T-helper 22 cell (primary cell): Measurements from ENCODE around the gene PPM1E.
"Not testable (repeated sequence)": the region's sequence is repeated elsewhere in the genome, so short reads cannot be mapped to it uniquely, and the experiment has no call there.

Experiments
- DNase-seq: peaks from one replicate; pipeline ENCODE4 v3.0.0-alpha.2; 2020; ENCODE audit warnings: low read depth

PPM1E gene

DNA sequence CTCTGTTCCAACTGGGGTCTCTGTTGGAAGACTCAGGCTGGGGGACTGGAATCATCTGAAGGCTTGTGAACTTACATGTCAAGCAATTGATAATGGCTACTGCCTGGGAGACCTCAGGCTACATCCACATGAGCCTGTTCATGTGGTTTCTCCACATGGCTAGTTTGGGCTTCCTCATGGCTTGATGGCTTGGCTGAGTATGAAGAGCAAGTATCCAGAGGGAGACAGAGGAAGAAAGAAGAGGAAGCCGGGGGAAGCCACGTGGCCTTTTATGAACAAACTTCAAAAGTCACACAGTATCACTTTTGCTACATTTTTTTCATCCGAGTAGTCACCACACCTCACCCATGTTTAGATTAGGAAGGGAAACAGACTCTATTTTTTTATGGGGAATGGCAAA, 192.2 kb downstream of the PPM1E start:
- no peak for DNase-seq

DNA sequence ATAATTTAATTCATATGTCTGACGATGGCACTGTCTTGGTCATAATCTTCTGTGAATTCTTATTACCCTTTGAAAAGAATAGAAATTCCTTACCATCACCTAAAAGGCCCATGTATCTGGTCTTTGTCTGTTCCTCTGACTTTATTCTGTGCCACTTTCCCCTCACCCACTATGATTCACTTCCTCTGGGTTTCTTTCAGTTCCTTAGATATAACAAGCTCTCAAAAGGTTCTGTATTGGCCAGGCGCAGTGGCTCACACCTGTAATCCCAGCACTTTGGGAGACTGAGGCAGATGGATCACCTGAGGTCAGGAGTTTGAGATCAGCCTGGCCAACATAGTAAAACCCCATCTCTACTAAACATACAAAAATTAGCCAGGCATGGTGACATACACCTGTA, 198.7 kb downstream of the PPM1E start:
- DNase-seq, result not testable (repeated sequence)

DNA sequence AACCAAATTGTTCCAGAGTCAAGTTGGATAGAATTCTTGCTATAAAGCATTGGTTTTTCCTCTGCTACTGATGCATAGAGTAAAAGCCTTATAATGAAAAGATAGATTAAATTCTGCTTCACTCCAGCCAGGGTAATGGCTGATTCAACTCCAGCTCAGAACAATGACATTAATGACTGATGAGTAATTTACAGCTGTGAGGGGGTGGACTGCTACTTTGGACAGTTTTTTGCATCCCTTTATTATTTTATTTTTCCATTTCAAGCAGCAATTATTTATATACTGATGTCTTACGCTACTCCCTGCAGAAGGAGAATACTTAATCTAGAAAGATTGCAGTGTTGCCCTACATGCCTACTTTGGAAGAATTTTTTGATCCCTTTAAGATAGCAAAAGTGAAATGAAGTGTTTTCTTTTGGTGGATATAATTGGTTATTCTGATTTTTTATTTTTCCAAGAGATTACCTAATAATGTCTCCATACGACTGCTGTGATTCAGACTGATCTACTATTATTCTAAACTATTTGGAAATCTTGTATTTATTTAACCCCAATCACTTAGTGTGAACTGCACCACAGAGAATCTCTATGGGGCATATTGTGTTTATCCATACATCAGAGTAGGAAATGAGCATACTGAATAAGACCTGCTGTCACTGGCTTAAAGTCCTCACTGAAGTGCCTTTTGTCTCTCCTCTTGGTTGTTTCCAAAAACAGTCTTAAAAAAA, 201.5 kb downstream of the PPM1E start:
- no peak for DNase-seq

DNA sequence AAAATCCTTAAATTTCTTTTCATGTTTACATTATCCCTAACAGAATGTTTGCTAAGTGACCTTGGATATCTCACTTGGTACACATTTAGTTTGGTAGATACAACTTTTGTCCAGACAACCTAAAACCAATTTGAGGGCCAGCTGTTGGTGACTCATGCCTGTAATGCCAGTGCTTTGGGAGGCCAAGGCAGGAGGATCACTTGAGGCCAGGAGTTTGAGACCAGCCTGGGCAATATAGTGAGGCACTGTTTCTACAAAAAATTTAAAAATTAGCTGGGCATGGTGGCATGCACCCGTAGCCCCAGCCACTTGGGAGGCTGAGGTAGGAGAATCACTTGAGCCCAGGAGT, 202.0 kb downstream of the PPM1E start:
- DNase-seq, result not testable (repeated sequence)

DNA sequence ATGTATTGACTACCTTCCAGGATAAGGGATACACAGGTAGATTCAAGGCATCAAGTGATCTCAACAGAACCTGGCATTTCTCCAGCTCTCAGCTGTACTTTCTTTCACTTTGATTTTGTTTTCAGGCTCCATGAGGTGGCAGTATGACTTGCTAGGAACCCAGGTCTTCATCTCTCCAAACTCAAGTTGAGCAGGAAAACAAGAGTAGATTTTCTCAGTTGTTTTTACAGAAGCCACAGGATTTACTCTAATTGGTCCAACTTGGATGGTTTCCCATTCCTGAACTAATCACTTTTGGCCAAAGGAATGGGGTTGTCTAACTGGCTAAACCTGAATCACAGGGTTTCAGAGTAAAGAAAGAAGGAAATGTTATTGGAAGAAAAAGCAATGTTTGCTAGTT, 204.4 kb downstream of the PPM1E start:
- no peak for DNase-seq

DNA sequence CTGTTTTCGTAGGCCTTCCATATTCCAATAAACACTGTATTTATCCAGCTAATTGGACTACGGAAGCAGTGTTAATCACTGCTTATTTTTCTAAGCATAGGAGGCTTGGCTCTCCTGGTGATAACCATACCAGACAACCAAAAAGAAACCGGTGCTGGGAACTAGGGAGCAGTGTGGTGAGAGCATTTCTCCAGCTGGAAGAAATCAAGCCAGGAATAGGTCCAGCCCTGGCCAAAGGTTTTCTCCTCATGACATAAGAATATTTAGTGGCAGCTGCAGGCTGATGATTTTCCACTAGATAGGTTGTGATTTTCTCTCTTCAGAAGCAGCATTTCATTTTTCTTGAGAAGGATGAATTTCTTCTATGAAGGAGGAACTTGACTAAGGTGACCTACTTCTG, 209.6 kb downstream of the PPM1E start:
- DNase-seq, result no peak

DNA sequence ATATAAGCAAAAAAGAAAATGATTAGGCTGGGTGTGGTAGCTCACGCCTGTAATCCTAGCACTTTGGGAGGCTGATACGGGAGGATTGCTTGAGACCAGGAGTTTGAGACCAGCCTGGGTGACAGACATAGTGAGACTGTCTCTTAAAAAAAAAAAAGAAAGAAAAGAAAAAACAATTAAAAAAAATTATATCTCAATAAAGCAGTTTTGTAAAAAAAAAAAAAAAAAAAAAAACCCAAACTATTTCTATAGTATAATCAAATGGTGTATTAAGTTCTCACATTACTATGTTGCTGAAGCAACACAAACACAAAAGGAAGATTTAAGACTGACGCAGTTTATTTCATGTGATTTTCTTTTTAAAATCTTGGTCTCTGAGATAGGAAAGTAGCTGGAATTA, 210.6 kb downstream of the PPM1E start:
- no peak for DNase-seq

DNA sequence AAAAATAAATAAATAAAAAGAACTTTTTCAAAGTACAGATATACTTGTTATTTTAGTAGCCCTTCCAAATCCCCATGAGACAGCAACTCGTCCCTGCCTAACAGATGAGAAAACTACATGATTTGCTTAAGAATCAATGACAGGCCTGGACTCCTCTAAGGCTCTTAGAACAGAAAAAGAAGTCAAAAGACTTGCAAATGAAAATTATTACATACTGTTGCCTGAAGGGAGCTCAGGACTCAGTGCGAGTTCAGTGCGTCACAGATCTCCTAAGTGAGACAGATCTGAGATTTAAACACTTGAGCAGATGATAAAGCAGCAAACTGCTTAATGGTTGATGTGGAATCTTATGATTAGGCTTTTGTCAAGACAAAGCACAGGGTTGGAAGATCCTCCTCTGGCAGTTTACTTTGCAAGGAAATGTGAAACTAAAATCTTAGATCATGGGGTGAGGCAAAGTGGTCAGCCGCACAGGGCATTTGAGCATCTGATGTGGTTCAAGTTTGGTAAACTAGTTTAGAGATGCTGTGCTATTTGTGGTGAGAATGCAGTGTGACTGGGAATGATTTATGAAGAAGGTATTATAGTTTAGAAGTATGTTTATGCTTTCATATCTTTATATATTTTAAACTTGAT, 212.9 kb downstream of the PPM1E start:
- no peak for DNase-seq

DNA sequence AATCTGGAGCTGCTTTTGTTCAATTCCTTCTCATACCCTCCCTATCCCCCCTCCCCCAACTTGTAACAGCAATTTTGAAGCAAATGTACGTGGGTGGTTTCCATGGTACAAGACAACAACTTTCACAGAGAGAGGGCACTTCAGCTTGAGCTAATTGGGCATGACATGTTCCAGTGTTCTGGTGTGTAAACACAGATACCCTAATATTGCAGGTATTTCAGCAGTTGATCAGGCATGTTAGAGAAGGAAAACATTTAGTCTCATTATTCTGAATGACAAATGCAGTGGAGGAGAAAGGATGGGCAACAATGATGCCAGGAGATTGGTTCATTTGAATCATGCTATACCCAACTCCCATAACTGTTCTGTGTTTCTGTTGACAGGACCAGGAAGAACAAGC, 213.5 kb downstream of the PPM1E start:
- no peak for DNase-seq

DNA sequence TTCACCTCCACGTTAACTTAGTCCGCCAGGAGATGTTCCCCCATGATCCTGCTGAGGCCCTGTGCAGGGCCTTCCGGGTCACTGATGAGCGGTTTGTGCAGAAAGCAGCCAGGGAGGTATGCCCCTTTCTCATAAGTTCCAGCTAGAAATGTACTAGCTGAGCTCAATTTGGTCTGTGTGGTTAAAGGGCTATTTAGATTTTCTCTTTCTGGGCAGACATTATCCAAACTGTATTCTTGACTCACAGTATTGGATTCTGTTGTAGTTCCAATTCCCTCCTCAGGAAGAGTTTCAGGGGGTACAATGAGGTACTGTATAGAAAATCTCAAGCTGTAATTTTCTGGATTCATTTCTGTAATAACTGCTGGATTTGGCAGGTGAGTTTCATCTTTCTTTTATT, 214.0 kb downstream of the PPM1E start:
- no peak for DNase-seq

DNA sequence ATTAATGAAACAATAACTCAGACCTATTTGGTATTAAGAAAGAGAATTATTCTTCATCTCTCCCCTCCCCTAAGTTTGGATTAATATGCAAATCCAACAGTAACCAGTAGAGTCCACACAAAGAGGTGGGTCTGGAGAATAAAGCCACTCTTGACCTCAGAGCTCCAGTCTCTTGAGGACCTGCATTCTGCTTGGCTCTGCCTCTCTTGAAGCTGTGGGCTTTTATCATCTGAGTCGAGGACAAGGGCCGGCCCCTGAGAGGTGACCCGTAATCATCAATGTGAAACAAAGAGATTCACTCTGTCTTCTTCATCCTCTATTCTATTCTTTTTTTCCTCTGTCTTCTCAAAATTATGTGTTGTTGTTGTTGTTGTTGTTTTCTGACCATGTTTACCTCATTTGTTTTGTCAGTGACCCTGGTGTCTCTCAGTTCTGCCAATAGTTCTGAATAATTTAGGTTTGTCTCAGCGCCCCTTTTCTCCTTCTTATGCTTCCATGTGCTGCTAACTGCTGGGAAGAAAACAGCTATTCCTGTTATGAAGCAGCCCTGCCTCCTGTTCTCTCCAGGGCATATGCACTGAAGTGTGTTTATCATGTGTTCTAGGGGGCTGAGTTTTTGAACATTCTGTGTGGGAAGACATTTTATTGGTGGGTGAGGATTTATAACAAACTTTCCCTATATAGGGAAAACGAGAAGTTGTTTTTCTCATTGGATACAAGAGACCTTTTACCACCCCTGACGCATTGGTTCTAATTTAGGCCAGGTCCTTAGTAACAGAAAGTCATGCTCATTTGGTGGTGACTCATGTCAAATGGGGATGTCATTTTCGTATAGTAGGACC, 215.2 kb downstream of the PPM1E start:
- no peak for DNase-seq

DNA sequence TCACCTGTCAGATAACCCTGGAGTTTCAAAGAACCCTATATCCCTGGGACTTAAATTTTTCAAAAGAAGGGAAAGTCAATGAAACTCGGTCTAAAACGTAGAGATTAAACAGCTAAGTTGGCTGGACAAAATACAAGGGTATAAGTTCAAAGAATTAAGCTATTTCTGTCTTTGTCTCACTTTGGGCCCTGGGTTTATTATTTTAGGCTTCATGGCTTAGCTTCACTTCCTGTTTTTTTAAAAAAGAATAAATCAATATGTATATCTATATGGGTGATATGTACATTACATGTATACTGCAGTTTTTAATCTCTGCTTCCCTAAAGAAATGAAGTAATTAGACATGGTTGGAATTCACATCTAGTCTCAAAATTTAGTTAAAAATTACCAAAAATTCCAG, 218.7 kb downstream of the PPM1E start:
- no peak for DNase-seq

DNA sequence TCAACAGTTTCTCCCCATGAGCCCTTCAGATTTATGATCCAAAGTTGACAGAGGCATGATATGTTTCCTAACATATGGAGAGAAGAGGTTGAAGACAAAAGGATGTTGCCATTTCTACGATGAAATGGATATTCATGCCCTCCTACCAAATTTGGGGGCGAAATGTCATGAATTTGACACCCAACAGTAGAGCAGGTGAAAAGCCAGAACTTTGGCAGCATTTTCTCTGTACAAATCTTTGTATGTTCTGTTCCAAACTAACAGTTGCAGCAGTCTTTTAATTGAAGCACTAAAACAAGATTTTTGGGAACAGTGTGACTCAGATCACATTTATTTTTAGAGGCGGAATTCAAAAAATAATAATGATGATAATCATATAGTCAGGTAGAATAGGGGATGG, 220.9 kb downstream of the PPM1E start:
- no peak for DNase-seq

DNA sequence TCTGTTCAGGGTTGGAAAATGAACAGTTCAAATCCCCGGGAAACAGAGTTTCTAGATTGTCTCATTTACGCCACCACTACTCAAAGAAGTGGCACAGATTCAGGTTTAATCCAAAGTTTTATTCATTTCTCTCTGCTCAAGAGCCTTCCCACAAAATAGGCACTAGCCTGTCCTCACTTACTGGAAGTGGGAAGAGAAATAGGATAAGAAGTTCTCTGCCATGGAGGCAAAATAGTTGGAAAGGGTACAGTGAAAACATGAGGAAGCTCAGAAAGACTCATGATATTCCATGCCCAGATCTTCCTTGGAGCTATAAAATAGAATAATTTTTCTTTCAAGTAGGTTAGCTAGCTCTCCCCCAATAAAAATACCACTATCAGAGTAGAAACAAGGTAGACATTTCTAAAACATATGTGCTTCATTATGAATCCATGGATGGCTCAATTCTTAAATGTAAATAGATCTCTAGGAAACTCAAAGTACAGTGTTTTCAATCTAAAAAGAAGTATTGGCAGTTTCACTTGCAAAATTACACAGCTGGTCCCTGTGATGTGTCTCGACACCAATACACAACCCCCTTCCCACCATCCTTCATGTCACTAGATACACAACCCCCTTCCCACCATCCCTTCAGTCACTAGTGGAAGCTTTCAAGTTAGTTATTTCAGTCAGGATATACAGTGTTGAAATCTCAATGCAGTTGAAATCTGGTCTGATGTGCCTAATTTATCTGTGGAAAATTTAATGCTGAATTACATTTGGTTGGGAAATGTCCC, 225.2 kb downstream of the PPM1E start:
- no peak for DNase-seq

DNA sequence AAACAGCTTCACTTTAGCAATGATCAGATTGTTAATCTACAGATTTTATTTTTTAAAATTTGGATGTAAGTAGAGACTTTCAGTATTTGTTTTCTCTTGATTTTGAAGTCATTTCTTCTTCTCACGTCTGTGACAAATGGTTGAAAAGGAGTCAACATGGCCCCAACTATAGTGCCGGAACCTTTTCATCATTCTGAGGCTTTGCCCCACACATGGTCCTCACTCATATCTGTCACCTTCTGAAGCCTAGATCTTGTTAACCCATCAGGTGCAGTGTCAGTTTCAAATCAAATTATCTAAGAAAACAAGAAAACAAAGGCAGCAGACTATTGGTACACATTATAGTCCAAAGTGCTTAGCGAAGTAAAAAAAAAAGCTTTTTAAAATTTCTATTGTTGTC, 227.0 kb downstream of the PPM1E start:
- no peak for DNase-seq

DNA sequence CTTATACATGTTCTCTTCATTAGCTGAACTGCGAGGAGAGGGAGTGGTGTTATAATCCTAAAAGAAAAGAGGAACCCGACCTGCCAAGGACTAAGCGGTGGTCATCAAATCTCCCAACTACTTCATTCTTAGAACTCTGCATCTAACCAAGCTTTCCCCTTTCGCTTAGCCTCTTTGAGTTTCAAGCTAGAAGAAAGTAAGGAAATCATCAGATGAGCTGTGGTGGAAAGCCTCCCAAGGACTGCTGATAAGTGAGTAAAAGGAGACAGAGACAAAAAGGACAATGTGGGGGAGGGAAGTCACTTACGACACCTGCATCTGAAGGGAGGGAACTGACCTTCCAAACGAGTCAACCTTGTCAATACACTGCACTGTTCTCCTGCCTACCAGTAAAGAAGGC, 229.7 kb downstream of the PPM1E start:
- no peak for DNase-seq

DNA sequence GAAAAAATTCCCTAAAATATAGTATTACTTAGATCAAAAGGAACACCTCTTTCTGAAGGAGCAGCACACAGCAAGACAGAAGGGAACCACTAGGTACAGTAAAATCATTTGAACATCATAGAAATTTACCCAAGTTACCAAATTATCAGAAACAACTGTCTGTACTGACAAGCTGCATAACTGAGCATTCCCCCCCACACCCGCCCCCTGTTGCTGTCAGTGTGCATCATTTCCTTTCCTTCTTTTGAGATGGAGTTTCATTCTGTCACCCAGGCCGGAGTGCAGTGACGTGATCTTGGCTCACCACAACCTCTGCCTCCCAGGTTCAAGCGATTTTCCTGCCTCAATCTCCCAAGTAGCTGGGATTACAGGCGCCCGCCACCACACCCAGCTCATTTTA, 230.3 kb downstream of the PPM1E start:
- DNase-seq, result no peak

DNA sequence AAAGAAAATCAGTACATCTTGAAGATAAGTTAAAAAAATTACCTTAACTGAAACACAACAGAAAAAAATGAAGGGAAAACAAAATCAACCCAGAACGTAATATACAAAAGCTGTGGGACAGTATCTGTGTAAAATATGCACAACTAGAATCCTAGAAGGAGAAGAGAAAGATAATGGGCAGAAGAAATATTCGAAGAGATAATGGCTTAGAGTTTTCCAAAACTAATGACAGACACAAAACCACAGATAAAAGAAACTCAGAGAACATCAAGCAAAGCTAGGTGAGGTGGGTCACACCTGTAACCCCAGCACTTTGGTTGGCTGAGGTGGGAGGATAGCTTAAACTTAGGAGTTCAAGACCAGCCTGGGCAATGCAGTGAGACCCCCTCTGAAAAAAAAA, 234.0 kb downstream of the PPM1E start:
- DNase-seq, result no peak

DNA sequence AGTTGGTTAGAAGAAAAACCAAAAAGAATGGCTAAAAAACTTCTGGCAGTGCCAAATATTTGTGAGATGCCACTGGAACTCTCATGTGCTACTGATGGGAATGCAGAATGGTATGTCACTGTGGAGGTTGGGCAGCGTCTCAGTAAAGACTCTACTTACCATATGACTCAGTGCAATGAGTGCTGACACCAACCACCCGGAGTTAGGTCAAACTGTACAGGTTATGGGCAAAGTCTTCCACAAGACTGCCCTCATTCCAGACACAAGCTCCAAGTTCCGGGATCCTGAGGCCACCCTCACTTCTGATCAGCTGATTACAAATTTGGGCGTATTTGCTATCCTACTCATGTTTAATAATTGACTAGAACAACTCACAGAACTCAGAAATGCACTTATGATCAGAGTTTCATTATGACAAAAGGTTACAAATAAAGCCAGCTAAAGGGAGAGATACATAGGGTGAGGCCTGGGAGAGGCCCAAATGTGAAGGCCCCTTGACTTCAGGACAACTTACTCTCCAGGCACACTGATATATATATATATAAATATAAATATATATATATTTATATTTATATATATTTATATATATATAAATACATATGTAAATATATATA, 236.2 kb downstream of the PPM1E start:
- DNase-seq, result no peak

DNA sequence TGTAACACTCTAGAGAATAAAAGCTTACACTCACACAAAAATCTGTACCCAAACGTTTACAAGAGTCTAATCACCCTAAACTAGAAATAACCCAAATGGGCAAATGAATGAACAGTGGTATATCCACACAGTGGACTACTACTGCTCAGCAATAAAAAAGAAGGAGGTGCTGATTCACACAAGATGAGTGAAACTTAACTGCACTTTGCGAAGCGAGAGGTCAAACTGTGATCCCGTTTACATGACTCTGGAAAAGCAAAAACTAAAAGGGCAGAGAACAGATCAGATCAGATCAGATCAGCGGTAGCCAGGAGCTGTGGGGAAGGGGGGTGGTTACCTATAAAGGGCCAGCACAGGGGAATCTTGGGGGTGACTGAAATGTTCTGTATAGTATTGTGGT, 237.7 kb downstream of the PPM1E start:
- no peak for DNase-seq

DNA sequence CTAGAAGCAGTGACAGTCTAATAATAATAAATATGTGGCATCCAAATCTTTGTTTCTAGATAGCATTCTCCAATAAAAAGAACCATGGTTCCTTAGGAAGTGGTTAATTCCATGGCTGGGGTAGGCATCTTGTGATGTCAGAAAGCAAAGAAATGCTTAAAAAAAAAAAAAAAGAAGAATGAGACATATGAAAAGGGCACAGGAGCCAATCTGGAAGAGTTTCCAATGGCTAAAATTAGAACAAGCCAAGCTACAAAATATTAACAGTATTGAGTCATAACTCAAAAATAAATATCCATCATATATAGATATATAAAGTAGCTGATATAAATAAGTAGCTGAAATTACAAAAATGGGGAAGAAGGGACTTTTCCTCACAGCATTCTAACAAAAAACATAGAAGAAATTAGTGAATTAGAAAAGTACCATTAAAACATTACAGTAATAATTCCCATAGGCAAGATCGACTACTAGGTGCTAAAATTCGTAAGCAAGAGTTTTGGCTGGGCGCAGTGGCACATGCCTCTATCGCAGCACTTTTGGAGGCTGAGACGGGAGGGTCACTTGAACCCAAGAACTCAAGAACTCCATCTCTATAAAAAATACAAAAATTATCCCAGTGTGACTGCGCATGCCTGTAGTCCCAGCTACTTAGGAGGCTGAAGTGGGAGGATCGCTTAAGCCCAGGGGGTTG, 239.7 kb downstream of the PPM1E start:
- no peak for DNase-seq
